GM12865 (cell line): ENCODE data around the gene EPHB2.

ENCODE experiments used
- DNase-seq: peaks from one replicate; pipeline ENCODE4 v3.0.0; 2010; ENCODE audit warnings: low read depth
- H3K4me3 ChIP-seq: 2 replicates; pipeline ENCODE4 v1.5.1; 2011; ENCODE audit warnings: mild to moderate bottlenecking, low read depth, low read length, control low read depth
- TF ChIP-seq, protein P1 (sequence below): IDR thresholded peaks from 2 replicates; pipeline ENCODE4 v1.5.1; 2011; ENCODE audit warnings: low read length, control low read depth, low read depth, inconsistent platforms; ENCODE audit not compliant: insufficient read depth; ENCODE audit errors: missing control alignments

EPHB2 gene

GRCh38 chr1:22875841-22876240 is 165.2 kb downstream of the EPHB2 start:
- no peak overlapping the region for H3K4me3 ChIP-seq
- TF ChIP-seq, protein P1, sequence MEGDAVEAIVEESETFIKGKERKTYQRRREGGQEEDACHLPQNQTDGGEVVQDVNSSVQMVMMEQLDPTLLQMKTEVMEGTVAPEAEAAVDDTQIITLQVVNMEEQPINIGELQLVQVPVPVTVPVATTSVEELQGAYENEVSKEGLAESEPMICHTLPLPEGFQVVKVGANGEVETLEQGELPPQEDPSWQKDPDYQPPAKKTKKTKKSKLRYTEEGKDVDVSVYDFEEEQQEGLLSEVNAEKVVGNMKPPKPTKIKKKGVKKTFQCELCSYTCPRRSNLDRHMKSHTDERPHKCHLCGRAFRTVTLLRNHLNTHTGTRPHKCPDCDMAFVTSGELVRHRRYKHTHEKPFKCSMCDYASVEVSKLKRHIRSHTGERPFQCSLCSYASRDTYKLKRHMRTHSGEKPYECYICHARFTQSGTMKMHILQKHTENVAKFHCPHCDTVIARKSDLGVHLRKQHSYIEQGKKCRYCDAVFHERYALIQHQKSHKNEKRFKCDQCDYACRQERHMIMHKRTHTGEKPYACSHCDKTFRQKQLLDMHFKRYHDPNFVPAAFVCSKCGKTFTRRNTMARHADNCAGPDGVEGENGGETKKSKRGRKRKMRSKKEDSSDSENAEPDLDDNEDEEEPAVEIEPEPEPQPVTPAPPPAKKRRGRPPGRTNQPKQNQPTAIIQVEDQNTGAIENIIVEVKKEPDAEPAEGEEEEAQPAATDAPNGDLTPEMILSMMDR: no peak
- DNase-seq: no peak

- no peak for DNase-seq
- no peak overlapping the region for H3K4me3 ChIP-seq
- TF ChIP-seq, protein P1: no peak
These were observed 165.9 kb downstream of the EPHB2 start for GRCh38 chr1:22876359-22877111.

DNA sequence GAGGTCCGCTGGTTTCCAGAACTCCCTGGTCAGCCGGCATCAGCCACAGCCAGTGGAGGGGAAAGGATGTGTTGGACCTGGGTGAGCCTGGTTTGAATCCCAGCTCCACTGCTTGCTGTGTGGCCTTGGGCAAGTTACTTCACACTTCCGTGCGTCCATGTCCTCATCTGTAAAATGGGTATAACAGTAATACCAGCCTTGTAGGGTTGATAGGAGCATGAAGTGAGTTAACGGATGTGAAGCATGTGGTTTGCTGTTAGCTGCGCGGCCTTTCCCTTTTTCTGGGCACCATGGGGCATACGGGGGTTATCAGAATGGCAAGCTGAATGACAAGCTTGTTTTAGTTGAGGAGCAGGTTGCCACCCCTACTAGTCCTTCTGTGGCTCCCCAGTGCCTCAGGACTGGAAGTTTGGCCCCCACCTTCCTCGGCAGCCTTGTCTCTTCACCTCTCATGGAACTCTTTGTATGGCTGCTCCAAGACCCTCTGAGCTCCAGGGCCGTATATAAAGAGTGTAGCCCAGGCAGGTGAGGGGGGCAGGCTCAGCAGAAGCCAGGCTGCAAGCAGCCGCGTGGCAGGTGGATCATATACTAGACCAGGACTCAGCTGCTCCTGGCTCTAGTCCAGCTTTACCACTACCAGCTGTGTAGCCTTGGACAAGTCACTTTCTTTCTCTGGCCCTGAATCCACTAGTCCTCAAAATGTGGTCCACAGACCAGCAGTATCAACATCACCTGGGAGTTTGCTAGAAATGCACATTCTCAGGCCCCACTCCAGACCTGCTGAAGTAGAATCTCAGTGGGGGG is 166.7 kb downstream of the EPHB2 start:
- no peak for DNase-seq
- no peak overlapping the region for H3K4me3 ChIP-seq
- TF ChIP-seq, protein P1: no peak

DNA sequence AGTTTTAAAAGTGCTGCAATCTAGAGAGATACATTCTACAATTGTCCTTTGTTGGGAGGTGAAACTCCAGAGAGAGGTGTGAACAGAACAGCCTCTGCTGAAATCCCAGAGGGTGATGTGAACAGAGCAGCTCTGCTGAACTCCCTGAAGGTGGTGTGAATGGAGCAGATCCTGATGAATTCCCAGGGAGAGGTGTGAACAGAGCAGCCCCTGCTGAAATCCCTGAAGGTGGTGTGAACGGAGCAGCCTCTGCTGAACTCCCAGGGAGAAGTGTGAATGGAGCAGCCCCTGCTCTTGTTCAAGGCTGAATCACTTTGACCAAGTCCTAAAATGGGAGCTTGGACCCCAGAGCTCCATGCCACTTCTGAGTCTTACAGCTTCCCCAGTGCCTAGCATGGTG is 167.3 kb downstream of the EPHB2 start:
- TF ChIP-seq, protein P1: no peak
- H3K4me3 ChIP-seq: no peak overlapping the region
- DNase-seq: no peak

GRCh38 chr1:22878626-22879025 is 168.0 kb downstream of the EPHB2 start:
- H3K4me3 ChIP-seq: no peak overlapping the region
- TF ChIP-seq, protein P1: no peak
- no peak for DNase-seq

DNA sequence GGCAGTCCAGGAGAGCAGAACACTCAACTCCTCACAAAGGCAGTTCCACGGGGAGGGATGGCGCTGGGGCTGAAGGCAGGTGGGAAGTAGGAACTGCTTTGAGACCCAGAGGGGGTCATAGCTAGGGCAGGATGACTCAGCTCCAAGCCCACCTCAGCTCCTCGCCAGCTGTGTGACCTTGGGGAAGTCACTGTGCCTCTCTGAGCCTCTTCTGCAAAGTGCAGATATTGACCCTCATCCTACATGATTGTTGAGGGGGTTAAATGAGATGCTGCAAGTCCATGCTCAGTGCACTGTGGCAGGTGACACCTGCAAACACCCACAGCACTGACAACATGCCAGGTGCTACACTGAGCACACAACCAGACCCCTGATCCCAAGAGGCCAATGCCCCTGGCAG is 168.8 kb downstream of the EPHB2 start:
- H3K4me3 ChIP-seq: no peak overlapping the region
- TF ChIP-seq, protein P1: no peak
- DNase-seq: no peak
